ENCODE measurements around the gene CCL16.

DNA sequence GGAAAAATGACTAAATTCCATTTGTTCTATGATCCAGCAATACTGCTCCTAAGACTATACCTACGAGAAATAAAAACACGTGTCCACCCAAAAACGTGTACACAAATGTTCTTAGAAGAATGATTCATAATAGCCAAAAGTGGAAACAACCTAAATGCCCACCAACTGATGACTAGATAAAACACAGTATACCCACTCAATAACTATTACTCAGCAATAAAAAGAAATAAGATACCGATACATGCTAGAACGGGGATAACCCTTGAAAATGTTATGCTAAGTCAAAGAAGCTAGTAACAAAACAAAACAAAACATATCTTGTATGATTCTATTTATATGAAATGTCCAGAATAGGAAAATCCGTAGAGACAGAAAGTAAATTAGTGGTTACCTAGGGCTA lies 17.6 kb downstream of the CCL16 start:
- TF ChIP-seq ZNF274 (IDR thresholded peaks at IDR 0.05; ENCODE audit: low read depth, low read length) (no peak), SUZ12 (IDR thresholded peaks at IDR 0.05; ENCODE audit: extremely low read depth, insufficient read depth, insufficient read length) (no peak)
